Pons (tissue), 1 donor: Measurements from ENCODE around the gene TIGD2.

ENCODE experiments used
- DNase-seq: peaks from one replicate; pipeline ENCODE4 v3.0.0-alpha.2; 2016; ENCODE audit warnings: low spot score

Gene TIGD2

DNA sequence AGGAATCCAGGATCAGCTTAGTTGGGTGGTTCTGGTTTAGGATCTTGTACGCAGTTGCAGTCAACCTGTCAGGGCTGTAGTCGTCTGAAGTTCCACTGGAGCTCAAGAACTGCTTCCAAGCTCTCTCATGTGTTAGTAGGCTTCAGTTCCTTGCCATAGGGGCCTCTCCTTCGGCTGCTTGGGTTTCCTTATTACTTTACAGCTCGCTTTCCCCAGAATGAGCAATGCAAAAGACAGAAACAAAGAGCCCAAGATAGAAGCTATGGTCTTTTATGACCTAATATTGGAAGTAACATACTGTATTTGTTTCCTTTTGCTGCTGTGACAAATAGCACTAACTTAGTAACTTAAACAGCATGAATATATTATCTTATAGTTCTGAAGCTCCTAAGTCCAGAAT is 51.7 kb downstream of the TIGD2 start:
- no peak for DNase-seq

DNA sequence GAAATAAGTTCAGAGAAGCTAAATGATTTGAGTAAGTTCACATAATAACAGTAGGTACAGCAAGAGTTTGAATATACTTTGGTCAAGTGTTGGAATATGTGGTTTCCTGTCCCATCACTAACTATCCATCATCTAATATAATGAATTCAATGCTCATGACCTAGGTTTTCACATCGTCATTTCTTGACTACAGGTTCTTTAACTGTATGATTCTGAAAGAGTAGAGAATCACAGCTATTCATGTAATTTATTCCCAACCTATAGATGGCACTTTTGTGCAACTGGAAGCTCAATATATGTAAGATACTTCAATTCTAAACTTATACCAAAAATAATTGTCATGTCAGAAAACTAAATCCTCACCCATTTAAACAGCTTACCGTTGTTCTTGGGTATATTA is 53.1 kb downstream of the TIGD2 start:
- DNase-seq: no peak
